ENCODE data around the gene SMARCAL1. TPM values are rescaled to one million over a fixed set of nuclear protein-coding genes. Genes with fewer than 3 reads are reported as not detected.

SMARCAL1 gene
- total RNA-seq, 2 experiments from 2014 or later, result 20.8 to 25.2 TPM

Other genes starting within 250 kb of the SMARCAL1 start
- not detected for gene MARCHF4, start 40.0 kb upstream of the SMARCAL1 start, total RNA-seq
- gene RPL37A, start 86.4 kb downstream of the SMARCAL1 start, total RNA-seq, result 1,000 to 10,000 TPM; 4,165 to 4,237 TPM
- gene IGFBP2, start 220.9 kb downstream of the SMARCAL1 start, total RNA-seq, result 1 to 10 TPM in 1 of 2 experiments, under 1 TPM in 1; 0.85 to 1.4 TPM